MCF 10A (cell line): ENCODE data around the gene ULK4. TPM values are rescaled to one million over a fixed set of nuclear protein-coding genes. Genes with fewer than 3 reads are reported as not detected.
"Not testable (repeated sequence)": the region's sequence is repeated elsewhere in the genome, so short reads cannot be mapped to it uniquely, and the experiment has no call there.

Source experiments
- BruUV-seq: library from RNA; stranded (reverse); fragments of 400-500 nt; replicated peaks from 2 replicates; lab custom pipeline; 2021; lab: Mats Ljungman, UMichigan
- CTCF ChIA-PET: fragments of 300-600 bp; sonication (Branson Sonifier 250); formaldehyde crosslinking; extraction: SDS; loops from one replicate; lab custom pipeline; 2021; ENCODE audit warnings: antibody characterized with exemption, inconsistent platforms; lab: Yijun Ruan, JAX
- POLR2A ChIA-PET: fragments of 300-600, 350-650 bp; sonication (Branson Sonifier 250); formaldehyde crosslinking; extraction: SDS; loops from one replicate; lab custom pipeline; 2020; ENCODE audit warnings: antibody characterized with exemption, inconsistent platforms; lab: Yijun Ruan, JAX
- DNase-seq: peaks from one replicate; pipeline ENCODE4 v3.0.0-alpha.2; 2018; ENCODE audit not compliant: unreplicated experiment
- H3K27ac Mint-ChIP-seq: one replicate; pipeline ENCODE4 v1.8.0; 2022; ENCODE audit warnings: mild to moderate bottlenecking, low read depth, mixed read lengths; ENCODE audit not compliant: unreplicated experiment
- H3K27me3 Mint-ChIP-seq: one replicate; pipeline ENCODE4 v1.8.0; 2022; ENCODE audit warnings: mixed read lengths; ENCODE audit not compliant: insufficient read depth, unreplicated experiment
- H3K36me3 Mint-ChIP-seq: one replicate; pipeline ENCODE4 v1.8.0; 2022; ENCODE audit warnings: mild to moderate bottlenecking, moderate library complexity, mixed read lengths; ENCODE audit not compliant: insufficient read depth, unreplicated experiment
- H3K4me1 Mint-ChIP-seq: one replicate; pipeline ENCODE4 v1.8.0; 2022; ENCODE audit warnings: mixed read lengths; ENCODE audit not compliant: insufficient read depth, unreplicated experiment
- H3K4me3 Mint-ChIP-seq: one replicate; pipeline ENCODE4 v1.8.0; 2022; ENCODE audit warnings: mild to moderate bottlenecking, moderate library complexity, mixed read lengths; ENCODE audit not compliant: unreplicated experiment
- H3K9me3 Mint-ChIP-seq: one replicate; pipeline ENCODE4 v1.8.0; 2022; ENCODE audit warnings: mixed read lengths; ENCODE audit not compliant: unreplicated experiment
- CTCF ChIP-seq: fragments of 200-600 bp; IDR thresholded peaks from one replicate; pipeline ENCODE4 v1.8.0; 2022; ENCODE audit warnings: antibody characterized with exemption, mild to moderate bottlenecking; ENCODE audit not compliant: unreplicated experiment
- intact Hi-C: fragments of 100-400 bp; cut with micrococcal nuclease; formaldehyde crosslinking; loops from 2 replicates; pipeline ENCODE4 v1.14.1; 2022
- total RNA-seq: library from RNA; stranded (reverse); gene quantifications from 2 replicates; pipeline ENCODE4 v1.2.3, GENCODE V29; 2022

ULK4 gene
- total RNA-seq, 1 experiment from 2014 or later = 7.8 TPM

GRCh38 chr3:41848753-41849574 is 112.9 kb downstream of the ULK4 start:
- Mint-ChIP-seq H3K27me3 (no peaks in the 10 kb centered on the region), H3K27ac (no peak overlapping the region), H3K4me1 (peaks cover 4% of the 10 kb centered on the region), H3K36me3 (peaks cover 5% of the 10 kb centered on the region), H3K9me3 (no peaks in the 10 kb centered on the region), H3K4me3 (no peak overlapping the region)
- intact Hi-C loops = no loop called here
- no peak for TF ChIP-seq CTCF
- DNase-seq = no peak
- CTCF ChIA-PET = interaction anchor here (1.0 kb wide), 1 partner anchor 1268 kb away, joined by 3 read pairs; no protein-coding TSS in a partner anchor
- POLR2A ChIA-PET = interaction anchor here (0.6 kb wide), 1 partner anchor 38 kb away, joined by 3 read pairs; no protein-coding TSS in a partner anchor
- no TSS peak for BruUV-seq

- TF ChIP-seq CTCF = no peak
- Mint-ChIP-seq H3K9me3 (no peaks in the 10 kb centered on the region), H3K27me3 (no peaks in the 10 kb centered on the region), H3K4me1 (no peaks in the 10 kb centered on the region), H3K36me3 (peaks cover 5% of the 10 kb centered on the region), H3K4me3 (no peak overlapping the region), H3K27ac (no peak overlapping the region)
- CTCF ChIA-PET = no interaction called here
- POLR2A ChIA-PET = no interaction called here
- intact Hi-C loops = no loop called here
- DNase-seq = no peak
- BruUV-seq = no TSS peak
These were observed 114.2 kb downstream of the ULK4 start for GRCh38 chr3:41847679-41848078.

- no peak overlapping the region for H3K27ac Mint-ChIP-seq
- no peaks in the 10 kb centered on the region for H3K4me1 Mint-ChIP-seq
- ChIA-PET CTCF (no interaction called here), POLR2A (no interaction called here)
- intact Hi-C loops = no loop called here
- no TSS peak for BruUV-seq
- H3K27me3 Mint-ChIP-seq = no peaks in the 10 kb centered on the region
- H3K9me3 Mint-ChIP-seq = no peaks in the 10 kb centered on the region
- TF ChIP-seq CTCF = no peak
- H3K4me3 Mint-ChIP-seq = no peak overlapping the region
- DNase-seq = no peak
- H3K36me3 Mint-ChIP-seq = peaks cover 5% of the 10 kb centered on the region
These were observed 115.1 kb downstream of the ULK4 start for GRCh38 chr3:41846850-41847249.

GRCh38 chr3:41845826-41846225 is 116.1 kb downstream of the ULK4 start:
- no peaks in the 10 kb centered on the region for H3K27me3 Mint-ChIP-seq
- ChIA-PET POLR2A (no interaction called here), CTCF (no interaction called here)
- no TSS peak for BruUV-seq
- H3K36me3 Mint-ChIP-seq = peaks cover 5% of the 10 kb centered on the region
- intact Hi-C loops = no loop called here
- H3K4me3 Mint-ChIP-seq = no peak overlapping the region
- H3K27ac Mint-ChIP-seq = no peak overlapping the region
- no peaks in the 10 kb centered on the region for H3K9me3 Mint-ChIP-seq
- no peak for TF ChIP-seq CTCF
- DNase-seq = no peak
- H3K4me1 Mint-ChIP-seq = no peaks in the 10 kb centered on the region

GRCh38 chr3:41844256-41844655 is 117.6 kb downstream of the ULK4 start:
- POLR2A ChIA-PET, DNase-seq, H3K36me3 Mint-ChIP-seq, H3K4me1 Mint-ChIP-seq, intact Hi-C loops, H3K9me3 Mint-ChIP-seq, H3K4me3 Mint-ChIP-seq, H3K27ac Mint-ChIP-seq, H3K27me3 Mint-ChIP-seq, BruUV-seq: not testable (repeated sequence)
- CTCF ChIA-PET = interaction anchor here (0.6 kb wide), 1 partner anchor 152 kb away, joined by 3 read pairs; no protein-coding TSS in a partner anchor

- intact Hi-C loops, H3K9me3 Mint-ChIP-seq, H3K27me3 Mint-ChIP-seq, DNase-seq, H3K27ac Mint-ChIP-seq, H3K4me1 Mint-ChIP-seq, H3K36me3 Mint-ChIP-seq, POLR2A ChIA-PET, BruUV-seq, CTCF ChIA-PET, H3K4me3 Mint-ChIP-seq: not testable (repeated sequence)
These were observed 120.8 kb downstream of the ULK4 start for GRCh38 chr3:41840936-41841668.
